ENCODE data around the gene PAFAH1B1.
A peak's percentile ranks its signal among the peaks of the same experiment; 100 is the strongest.

Gene PAFAH1B1

GRCh38 chr17:2723505-2723996 lies 130.1 kb downstream of the PAFAH1B1 start:
- DNase-seq: peak; percentile 13

- DNase-seq: no peak
These were observed 130.7 kb downstream of the PAFAH1B1 start for GRCh38 chr17:2723997-2724783.

- peak; percentile 29 for DNase-seq
These were observed 131.3 kb downstream of the PAFAH1B1 start for GRCh38 chr17:2724784-2725164.

- no peak for DNase-seq
These were observed 137.4 kb downstream of the PAFAH1B1 start for GRCh38 chr17:2730764-2731353.

GRCh38 chr17:2731807-2732206 lies 138.4 kb downstream of the PAFAH1B1 start:
- no peak for DNase-seq

GRCh38 chr17:2734939-2735338 lies 141.5 kb downstream of the PAFAH1B1 start:
- no peak for DNase-seq
